Gastroesophageal sphincter (tissue), 3 donors: ENCODE measurements around the gene TWIST2.

ENCODE experiments used
- CTCF ChIP-seq, 4 experiments: fragments of 200-600 bp in 2 of 4; fragments of 450-650 bp in 2 of 4; sonication (generic) in 1 of 4; IDR thresholded peaks; one replicate each; pipeline ENCODE4 v1.5.1; 2017 to 2019; ENCODE audit warnings: antibody characterized with exemption in 4 of 4, mild to moderate bottlenecking in 2 of 4, moderate library complexity in 2 of 4
- POLR2A ChIP-seq, 2 donors: fragments of 450-650 bp; IDR thresholded peaks; one replicate each; pipeline ENCODE4 v1.6.1; 2017; ENCODE audit warnings: antibody characterized with exemption in 2 of 2, mild to moderate bottlenecking in 2 of 2, moderate library complexity in 1 of 2

GRCh38 chr2:238863749-238864206 is 15.9 kb downstream of the TWIST2 start:
- no peak for TF ChIP-seq POLR2A (IDR thresholded peaks at IDR 0.05)
- no peak for TF ChIP-seq CTCF (IDR thresholded peaks at IDR 0.05)
